A673 (cell line): ENCODE measurements around the gene TRAPPC12. TPM values are rescaled to one million over a fixed set of nuclear protein-coding genes. Genes with fewer than 3 reads are reported as not detected.

Experiments used
- BruUV-seq: library from RNA; stranded (reverse); fragments of 400-500 nt; replicated peaks from 2 replicates; lab custom pipeline; 2021; lab: Mats Ljungman, UMichigan
- CTCF ChIA-PET: fragments of 300-600 bp; sonication (Branson Sonifier 250); formaldehyde crosslinking; loops from one replicate; lab custom pipeline; 2022; ENCODE audit warnings: antibody characterized with exemption; lab: Charles Lee
- POLR2A ChIA-PET: fragments of 300-600 bp; sonication (Branson Sonifier 250); formaldehyde crosslinking; loops from one replicate; lab custom pipeline; 2022; ENCODE audit warnings: antibody characterized with exemption; ENCODE audit not compliant: low non-redundant PET; lab: Charles Lee
- DNase-seq: peaks from one replicate; pipeline ENCODE4 v3.0.0-alpha.2; 2015; ENCODE audit warnings: low spot score
- H3K27ac ChIP-seq: fragments of 200-600 bp; sonication (generic); 2 replicates; pipeline ENCODE4 v1.5.1; 2016; ENCODE audit warnings: mixed run types, low read depth, mild to moderate bottlenecking, mixed read lengths, antibody characterized with exemption, low read length; ENCODE audit not compliant: poor library complexity, severe bottlenecking
- H3K27me3 ChIP-seq: fragments of 200-600 bp; sonication (generic); replicated peaks from 2 replicates; pipeline ENCODE4 v1.6.1; 2017; ENCODE audit warnings: mixed run types, low read depth, mild to moderate bottlenecking, mixed read lengths, antibody characterized with exemption, low read length; ENCODE audit not compliant: insufficient read depth, poor library complexity
- H3K36me3 ChIP-seq: fragments of 200-600 bp; sonication (generic); 2 replicates; pipeline ENCODE4 v1.6.1; 2016; ENCODE audit warnings: mixed run types, mild to moderate bottlenecking, mixed read lengths, antibody characterized with exemption, low read length; ENCODE audit not compliant: insufficient read depth, poor library complexity, severe bottlenecking
- H3K4me1 ChIP-seq: fragments of 200-600 bp; sonication (generic); 2 replicates; pipeline ENCODE4 v1.6.1; 2017; ENCODE audit warnings: mixed run types, mild to moderate bottlenecking, mixed read lengths, antibody characterized with exemption, low read length; ENCODE audit not compliant: insufficient read depth, poor library complexity, severe bottlenecking
- H3K4me3 ChIP-seq: fragments of 200-600 bp; sonication (generic); 2 replicates; pipeline ENCODE4 v1.5.1; 2016; ENCODE audit warnings: low read depth, mixed run types, mild to moderate bottlenecking, mixed read lengths, low read length; ENCODE audit not compliant: poor library complexity, severe bottlenecking
- H3K9me3 ChIP-seq: fragments of 200-600 bp; sonication (generic); 2 replicates; pipeline ENCODE4 v1.6.1; 2016; ENCODE audit warnings: mixed run types, low read depth, mild to moderate bottlenecking, mixed read lengths, antibody characterized with exemption, low read length; ENCODE audit not compliant: poor library complexity, severe bottlenecking
- CTCF ChIP-seq: fragments of 300-800, 200-600 bp; sonication (generic); conservative IDR thresholded peaks from 2 replicates; pipeline ENCODE4 v1.5.1; 2017; ENCODE audit warnings: low read depth, mild to moderate bottlenecking, antibody characterized with exemption, low read length, moderate library complexity, mixed read lengths
- EZH2 ChIP-seq: fragments of 200-600 bp; sonication (generic); IDR thresholded peaks from 2 replicates; pipeline ENCODE4 v1.6.1; 2017; ENCODE audit warnings: borderline replicate concordance, low read depth, mild to moderate bottlenecking, mixed read lengths, antibody characterized with exemption, low read length; ENCODE audit not compliant: poor library complexity, severe bottlenecking
- intact Hi-C: fragments of 100-400 bp; cut with micrococcal nuclease; formaldehyde crosslinking; loops from one replicate; pipeline ENCODE4 v1.10.0; 2022; ENCODE audit not compliant: unreplicated experiment
- total RNA-seq: library from RNA; stranded (reverse); gene quantifications from 2 replicates; pipeline ENCODE4 v1.2.3, GENCODE V29; 2021

TRAPPC12 gene
- total RNA-seq, 1 experiment from 2014 or later = 94.4 TPM

GRCh38 chr2:3517948-3518495 is 138.5 kb downstream of the TRAPPC12 start:
- peaks cover 9% of the 10 kb centered on the region for H3K4me1 ChIP-seq
- BruUV-seq = no TSS peak
- intact Hi-C loops = loop anchor here (5.0 kb wide), 1 partner anchor 141 kb away; the partner anchor contains the start of genes EIPR1 and TRAPPC12
- peak overlapping the region; percentile 81 for H3K4me3 ChIP-seq
- ChIA-PET POLR2A (no interaction called here), CTCF (no interaction called here)
- peaks cover 4% of the 10 kb centered on the region for H3K36me3 ChIP-seq
- H3K9me3 ChIP-seq = no peaks in the 10 kb centered on the region
- DNase-seq = no peak
- H3K27me3 ChIP-seq = no peaks in the 10 kb centered on the region
- peak overlapping the region; percentile 99 for H3K27ac ChIP-seq
- TF ChIP-seq EZH2 (no peak), CTCF (no peak)

- ChIA-PET CTCF (interaction anchor here (0.8 kb wide), 1 partner anchor 18 kb away, joined by 9 read pairs; no protein-coding TSS in a partner anchor), POLR2A (interaction anchor here (0.7 kb wide), 1 partner anchor 1781 kb away, joined by 5 read pairs; no protein-coding TSS in a partner anchor)
- DNase-seq = peak; percentile 98
- Histone ChIP-seq H3K36me3 (no peaks in the 10 kb centered on the region), H3K27ac (peak overlapping the region; percentile 99), H3K9me3 (no peaks in the 10 kb centered on the region), H3K4me1 (peaks cover 9% of the 10 kb centered on the region), H3K27me3 (no peaks in the 10 kb centered on the region), H3K4me3 (peak overlapping the region; percentile 81)
- TF ChIP-seq EZH2 (no peak), CTCF (no peak)
- BruUV-seq = no TSS peak
- intact Hi-C loops = loop anchor here (5.0 kb wide), 1 partner anchor 141 kb away; the partner anchor contains the start of genes EIPR1 and TRAPPC12
Measured at GRCh38 chr2:3518496-3519254, 139.2 kb downstream of the TRAPPC12 start.

- Histone ChIP-seq H3K4me3 (peak within 1 kb of the TSS; percentile 81), H3K9me3 (no peaks in the 10 kb centered on the region), H3K27ac (peak within 1 kb of the TSS; percentile 99), H3K36me3 (no peaks in the 10 kb centered on the region), H3K27me3 (no peaks in the 10 kb centered on the region), H3K4me1 (peaks cover 10% of the 10 kb centered on the region)
- intact Hi-C loops = loop anchor here (5.0 kb wide), 1 partner anchor 142 kb away; the partner anchor contains the start of genes EIPR1 and TRAPPC12
- DNase-seq = peak; percentile 88
- TF ChIP-seq CTCF = no peak
- TF ChIP-seq EZH2 = no peak
- TSS peak; percentile 70 for BruUV-seq
- ChIA-PET CTCF (interaction anchor here (0.8 kb wide), 1 partner anchor 17 kb away, joined by 9 read pairs; no protein-coding TSS in a partner anchor), POLR2A (interaction anchor here (0.6 kb wide), 1 partner anchor 365 kb away, joined by 3 read pairs; no protein-coding TSS in a partner anchor)
Measured at GRCh38 chr2:3519255-3520205, 140.0 kb downstream of the TRAPPC12 start, which contains the start of gene ADI1. TSS of gene ADI1 (minus strand) at chr2:3519531. CDS start at chr2:3519487, 44 bp downstream.
